GM12892 (cell line): Measurements from ENCODE around the gene STK32B.

Experiments
- POLR2A ChIP-seq: IDR thresholded peaks from 2 replicates; pipeline ENCODE4 v1.6.1; 2011; ENCODE audit warnings: low read depth, low read length, control low read depth
- TAF1 ChIP-seq: IDR thresholded peaks from 2 replicates; pipeline ENCODE4 v1.6.1; 2011; ENCODE audit warnings: low read depth, mild to moderate bottlenecking, control low read depth, low read length, borderline replicate concordance

GRCh38 chr4:5218376-5219069 is 167.2 kb downstream of the STK32B start:
- TF ChIP-seq TAF1 (no peak), POLR2A (no peak)
